IPS DF 6.9 (cell line): ENCODE results near the gene COMT.

ENCODE experiments used
- DNase-seq: peaks from one replicate; pipeline ENCODE4 v3.0.0-alpha.2; 2013; ENCODE audit warnings: low read depth, low spot score
- H3K27ac ChIP-seq: one replicate; pipeline ENCODE4 v1.5.1; 2013; ENCODE audit warnings: low read length, control low read depth
- H3K27me3 ChIP-seq: 2 replicates; pipeline ENCODE4 v1.6.1; 2013; ENCODE audit warnings: mild to moderate bottlenecking, low read length; ENCODE audit not compliant: control insufficient read depth, insufficient read depth
- H3K36me3 ChIP-seq: 2 replicates; pipeline ENCODE4 v1.6.1; 2013; ENCODE audit warnings: low read length; ENCODE audit not compliant: control insufficient read depth, insufficient read depth
- H3K4me1 ChIP-seq: 2 replicates; pipeline ENCODE4 v1.6.1; 2013; ENCODE audit warnings: low read length; ENCODE audit not compliant: control insufficient read depth, insufficient read depth
- H3K4me3 ChIP-seq: 2 replicates; pipeline ENCODE4 v1.5.1; 2013; ENCODE audit warnings: mild to moderate bottlenecking, low read length
- H3K9me3 ChIP-seq: 2 replicates; pipeline ENCODE4 v1.6.1; 2013; ENCODE audit warnings: low read length, inconsistent platforms; ENCODE audit not compliant: control insufficient read depth, insufficient read depth
- WGBS: extraction: QIAGEN DNeasy Blood & Tissue Kit; methylation state at CpG from one replicate; pipeline ENCODE4 v1.1.7; 2013; ENCODE audit warnings: mixed read lengths, missing lambda C conversion rate; ENCODE audit not compliant: insufficient read length, insufficient coverage; 5-methylcytosine and 5-hydroxymethylcytosine counted together

COMT gene

GRCh38 chr22:19971276-19972124 is 29.9 kb downstream of the COMT start:
- no peak for DNase-seq
- Histone ChIP-seq H3K27me3 (no peaks in the 10 kb centered on the region), H3K36me3 (peaks cover 21% of the 10 kb centered on the region), H3K9me3 (no peaks in the 10 kb centered on the region), H3K4me1 (peaks cover 10% of the 10 kb centered on the region), H3K4me3 (no peak overlapping the region), H3K27ac (no peak overlapping the region)
- WGBS: no CpG with 5 or more reads among the region's 28 CpGs

- Histone ChIP-seq H3K4me1 (peaks cover 10% of the 10 kb centered on the region), H3K4me3 (no peak overlapping the region), H3K27me3 (no peaks in the 10 kb centered on the region), H3K9me3 (no peaks in the 10 kb centered on the region), H3K36me3 (peaks cover 21% of the 10 kb centered on the region), H3K27ac (no peak overlapping the region)
- WGBS: no CpG with 5 or more reads among the region's 9 CpGs
- no peak for DNase-seq
Observed at GRCh38 chr22:19972251-19972650, 30.7 kb downstream of the COMT start.

- peaks cover 10% of the 10 kb centered on the region for H3K4me1 ChIP-seq
- no peak overlapping the region for H3K4me3 ChIP-seq
- DNase-seq: no peak
- no peak overlapping the region for H3K27ac ChIP-seq
- H3K36me3 ChIP-seq: peaks cover 21% of the 10 kb centered on the region
- no peaks in the 10 kb centered on the region for H3K27me3 ChIP-seq
- WGBS: no CpG with 5 or more reads among the region's 50 CpGs
- no peaks in the 10 kb centered on the region for H3K9me3 ChIP-seq
Observed at GRCh38 chr22:19972652-19973550, 31.3 kb downstream of the COMT start.

DNA sequence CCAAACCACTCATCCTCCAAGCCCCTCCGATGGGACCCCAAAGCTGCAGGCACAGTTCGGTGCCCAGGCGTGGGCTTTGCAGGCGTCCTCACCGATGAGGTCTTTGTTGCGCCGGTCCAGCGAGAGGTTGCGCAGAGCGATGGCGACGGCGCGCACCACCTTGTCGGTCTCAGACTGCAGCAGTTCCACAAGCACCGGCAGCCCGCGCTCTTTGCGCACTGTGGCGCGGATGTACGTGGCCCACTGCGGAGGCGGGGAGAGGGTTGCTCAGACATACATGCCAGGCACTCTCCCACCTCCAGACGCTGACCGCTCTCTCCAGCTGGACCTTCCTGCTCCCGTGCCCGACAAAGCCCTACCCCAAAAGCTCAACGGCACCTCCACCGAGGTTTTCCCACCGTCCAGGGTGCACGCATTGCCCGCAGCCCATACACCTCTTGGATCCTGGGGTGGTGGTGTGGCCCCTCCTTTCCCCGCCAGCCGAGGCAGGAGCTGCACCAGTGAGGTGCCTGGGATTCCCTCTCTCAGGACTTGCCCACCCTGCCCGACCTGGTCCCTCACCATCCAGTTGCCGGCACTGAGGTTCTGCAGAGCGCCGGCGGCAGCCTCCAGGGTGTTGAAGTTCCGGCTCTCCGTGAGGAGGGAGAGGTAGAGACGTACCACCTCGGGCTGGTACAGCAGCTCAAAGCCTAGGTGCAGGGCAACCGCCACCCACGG is 32.1 kb downstream of the COMT start:
- H3K4me3 ChIP-seq: no peak overlapping the region
- WGBS: no CpG with 5 or more reads among the region's 46 CpGs
- H3K27me3 ChIP-seq: no peaks in the 10 kb centered on the region
- peaks cover 20% of the 10 kb centered on the region for H3K36me3 ChIP-seq
- no peak overlapping the region for H3K27ac ChIP-seq
- peaks cover 10% of the 10 kb centered on the region for H3K4me1 ChIP-seq
- no peak for DNase-seq
- no peaks in the 10 kb centered on the region for H3K9me3 ChIP-seq

DNA sequence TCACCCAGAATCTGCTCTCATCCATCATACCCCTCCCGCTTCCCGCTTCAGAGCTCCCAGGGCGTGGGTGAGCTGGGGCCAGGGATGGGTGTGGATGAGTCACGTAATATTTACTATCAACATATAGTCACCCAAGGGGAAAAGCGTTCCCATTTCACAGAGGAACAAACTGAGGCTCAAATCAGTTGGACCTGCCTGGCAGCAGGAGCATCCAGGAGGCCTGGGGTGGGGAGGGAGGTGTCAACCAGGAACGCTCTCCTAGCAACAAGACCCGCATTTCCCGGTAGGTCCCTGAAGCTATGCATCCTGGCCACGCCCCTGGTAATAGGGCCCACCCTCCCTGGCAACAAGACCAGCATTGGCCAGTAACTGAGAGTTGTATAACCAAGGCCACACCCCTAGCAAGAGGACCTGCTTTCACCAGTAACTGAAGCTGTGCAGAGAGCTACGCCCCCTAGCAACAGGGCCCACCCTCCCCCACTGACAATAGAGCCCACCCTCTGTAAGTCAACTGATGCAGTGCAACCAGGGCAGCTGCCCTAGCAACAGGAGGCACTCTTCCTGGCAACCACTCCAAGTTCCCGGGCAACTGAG is 32.8 kb downstream of the COMT start:
- WGBS: no CpG with 5 or more reads among the region's 11 CpGs
- H3K36me3 ChIP-seq: peaks cover 26% of the 10 kb centered on the region
- no peak overlapping the region for H3K27ac ChIP-seq
- no peak overlapping the region for H3K4me3 ChIP-seq
- H3K9me3 ChIP-seq: no peaks in the 10 kb centered on the region
- DNase-seq: peak; percentile 92
- no peaks in the 10 kb centered on the region for H3K27me3 ChIP-seq
- peaks cover 10% of the 10 kb centered on the region for H3K4me1 ChIP-seq

GRCh38 chr22:19974935-19975706 is 33.5 kb downstream of the COMT start:
- Histone ChIP-seq H3K27me3 (no peaks in the 10 kb centered on the region), H3K4me3 (no peak overlapping the region), H3K27ac (no peak overlapping the region), H3K9me3 (no peaks in the 10 kb centered on the region), H3K4me1 (peaks cover 10% of the 10 kb centered on the region), H3K36me3 (peaks cover 31% of the 10 kb centered on the region)
- WGBS: no CpG with 5 or more reads among the region's 13 CpGs
- DNase-seq: no peak

GRCh38 chr22:19975707-19976035 is 34.1 kb downstream of the COMT start:
- H3K4me3 ChIP-seq: no peak overlapping the region
- peaks cover 10% of the 10 kb centered on the region for H3K4me1 ChIP-seq
- H3K27me3 ChIP-seq: no peaks in the 10 kb centered on the region
- DNase-seq: no peak
- WGBS: no CpG with 5 or more reads among the region's 4 CpGs
- H3K9me3 ChIP-seq: no peaks in the 10 kb centered on the region
- no peak overlapping the region for H3K27ac ChIP-seq
- peaks cover 31% of the 10 kb centered on the region for H3K36me3 ChIP-seq

DNA sequence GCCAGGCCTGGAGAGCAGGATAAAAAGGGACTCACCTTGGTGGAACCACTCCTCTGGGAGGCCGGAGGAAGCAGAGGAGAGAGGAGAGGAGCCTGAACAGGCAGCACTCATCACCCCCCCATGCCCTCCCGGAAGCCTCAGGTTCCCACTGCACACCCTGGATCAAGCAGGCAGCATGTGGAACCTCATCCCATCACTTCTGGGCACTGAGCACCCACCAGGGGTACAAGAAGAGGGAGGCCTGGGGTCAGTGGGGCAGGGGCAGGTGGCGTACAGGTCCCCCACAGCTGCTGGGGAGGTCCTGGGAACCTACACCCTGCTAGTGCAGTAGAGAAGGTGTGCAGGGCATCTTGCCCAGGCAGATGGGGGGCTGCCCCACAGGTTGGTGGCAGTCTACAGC is 35.1 kb downstream of the COMT start:
- Histone ChIP-seq H3K4me1 (peaks cover 10% of the 10 kb centered on the region), H3K4me3 (no peak overlapping the region), H3K27me3 (no peaks in the 10 kb centered on the region), H3K9me3 (no peaks in the 10 kb centered on the region), H3K27ac (no peak overlapping the region), H3K36me3 (peaks cover 31% of the 10 kb centered on the region)
- DNase-seq: no peak
- WGBS: no CpG with 5 or more reads among the region's 3 CpGs

GRCh38 chr22:19977296-19978243 is 36.0 kb downstream of the COMT start:
- no CpG with 5 or more reads among the region's 32 CpGs for WGBS
- Histone ChIP-seq H3K4me1 (peaks cover 10% of the 10 kb centered on the region), H3K27me3 (no peaks in the 10 kb centered on the region), H3K36me3 (peaks cover 32% of the 10 kb centered on the region), H3K9me3 (no peaks in the 10 kb centered on the region), H3K4me3 (no peak overlapping the region), H3K27ac (no peak overlapping the region)
- no peak for DNase-seq
